HL-60 (cell line): ENCODE results near the gene MID1.

Source experiments
- DNase-seq, 2 experiments: peaks; one replicate each; pipeline ENCODE4 v3.0.0-alpha.2; 2010 to 2020; ENCODE audit warnings: low read depth in 1 of 2, low spot score in 1 of 2
- H3K27ac ChIP-seq: fragments of 250-450 bp; sonication (Bioruptor Pico); replicated peaks from 2 replicates; pipeline ENCODE4 v1.5.1; 2020; ENCODE audit warnings: mild to moderate bottlenecking, moderate library complexity
- H3K27me3 ChIP-seq: fragments of 250-450 bp; sonication (Bioruptor Pico); 2 replicates; pipeline ENCODE4 v1.5.1; 2021; ENCODE audit warnings: mild to moderate bottlenecking, moderate library complexity; ENCODE audit not compliant: insufficient read depth, poor library complexity, severe bottlenecking
- H3K4me3 ChIP-seq: replicated peaks from 2 replicates; pipeline ENCODE4 v1.5.1; 2011; ENCODE audit warnings: mild to moderate bottlenecking, control low read depth, low read length; ENCODE audit not compliant: insufficient read depth
- GABPA ChIP-seq: IDR thresholded peaks from 2 replicates; pipeline ENCODE4 v1.6.1; 2012; ENCODE audit warnings: low read depth
- POLR2AphosphoS5 ChIP-seq: IDR thresholded peaks from 2 replicates; pipeline ENCODE4 v1.6.1; 2012; ENCODE audit warnings: low read depth
- SPI1 ChIP-seq: IDR thresholded peaks from 2 replicates; pipeline ENCODE4 v1.6.1; 2012; ENCODE audit warnings: low read depth, mild to moderate bottlenecking, borderline replicate concordance
- TF ChIP-seq, protein P1 (sequence below): IDR thresholded peaks from one replicate; pipeline ENCODE4 v1.5.1; 2011; ENCODE audit warnings: low read length, control low read depth, inconsistent platforms; ENCODE audit not compliant: insufficient read depth
- TF ChIP-seq, protein P2 (sequence below): IDR thresholded peaks from 2 replicates; pipeline ENCODE4 v1.6.1; 2012; ENCODE audit warnings: low read depth; ENCODE audit not compliant: insufficient replicate concordance

MID1 gene

DNA sequence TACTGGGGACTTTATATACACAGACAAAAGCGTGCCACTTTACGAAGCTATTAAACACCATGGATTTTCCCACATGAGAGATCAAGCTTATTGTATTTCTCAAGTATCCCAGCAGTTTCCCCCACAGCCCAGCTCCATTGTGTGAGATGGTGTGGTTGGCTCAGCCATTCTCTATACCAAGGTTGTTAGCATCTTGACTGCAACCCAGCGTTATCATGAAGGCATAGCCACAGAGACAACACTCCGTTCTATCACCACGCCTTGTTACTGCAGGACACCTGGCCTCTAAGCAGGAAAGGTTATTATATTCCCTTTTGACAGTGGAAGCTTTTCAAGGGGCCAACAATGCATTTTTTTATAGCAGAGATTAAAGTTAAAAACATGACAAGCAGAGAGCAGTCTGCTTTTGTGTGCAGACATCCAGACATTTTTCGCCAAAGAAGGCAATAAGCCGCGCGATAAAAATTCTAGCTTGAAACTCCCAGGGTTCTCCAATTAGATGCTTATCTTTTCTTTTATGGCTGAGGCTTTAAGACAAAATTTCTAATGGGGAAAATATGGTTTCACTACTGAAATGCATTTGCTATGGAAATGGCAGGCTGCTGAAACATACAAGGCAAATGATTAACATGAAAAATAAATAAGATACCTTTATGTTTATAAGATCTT, 206.1 kb downstream of the MID1 start:
- no peak for DNase-seq
- TF ChIP-seq POLR2AphosphoS5: no peak
- no peak for TF ChIP-seq SPI1
- TF ChIP-seq, protein P1, sequence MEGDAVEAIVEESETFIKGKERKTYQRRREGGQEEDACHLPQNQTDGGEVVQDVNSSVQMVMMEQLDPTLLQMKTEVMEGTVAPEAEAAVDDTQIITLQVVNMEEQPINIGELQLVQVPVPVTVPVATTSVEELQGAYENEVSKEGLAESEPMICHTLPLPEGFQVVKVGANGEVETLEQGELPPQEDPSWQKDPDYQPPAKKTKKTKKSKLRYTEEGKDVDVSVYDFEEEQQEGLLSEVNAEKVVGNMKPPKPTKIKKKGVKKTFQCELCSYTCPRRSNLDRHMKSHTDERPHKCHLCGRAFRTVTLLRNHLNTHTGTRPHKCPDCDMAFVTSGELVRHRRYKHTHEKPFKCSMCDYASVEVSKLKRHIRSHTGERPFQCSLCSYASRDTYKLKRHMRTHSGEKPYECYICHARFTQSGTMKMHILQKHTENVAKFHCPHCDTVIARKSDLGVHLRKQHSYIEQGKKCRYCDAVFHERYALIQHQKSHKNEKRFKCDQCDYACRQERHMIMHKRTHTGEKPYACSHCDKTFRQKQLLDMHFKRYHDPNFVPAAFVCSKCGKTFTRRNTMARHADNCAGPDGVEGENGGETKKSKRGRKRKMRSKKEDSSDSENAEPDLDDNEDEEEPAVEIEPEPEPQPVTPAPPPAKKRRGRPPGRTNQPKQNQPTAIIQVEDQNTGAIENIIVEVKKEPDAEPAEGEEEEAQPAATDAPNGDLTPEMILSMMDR: no peak
- TF ChIP-seq, protein P2, sequence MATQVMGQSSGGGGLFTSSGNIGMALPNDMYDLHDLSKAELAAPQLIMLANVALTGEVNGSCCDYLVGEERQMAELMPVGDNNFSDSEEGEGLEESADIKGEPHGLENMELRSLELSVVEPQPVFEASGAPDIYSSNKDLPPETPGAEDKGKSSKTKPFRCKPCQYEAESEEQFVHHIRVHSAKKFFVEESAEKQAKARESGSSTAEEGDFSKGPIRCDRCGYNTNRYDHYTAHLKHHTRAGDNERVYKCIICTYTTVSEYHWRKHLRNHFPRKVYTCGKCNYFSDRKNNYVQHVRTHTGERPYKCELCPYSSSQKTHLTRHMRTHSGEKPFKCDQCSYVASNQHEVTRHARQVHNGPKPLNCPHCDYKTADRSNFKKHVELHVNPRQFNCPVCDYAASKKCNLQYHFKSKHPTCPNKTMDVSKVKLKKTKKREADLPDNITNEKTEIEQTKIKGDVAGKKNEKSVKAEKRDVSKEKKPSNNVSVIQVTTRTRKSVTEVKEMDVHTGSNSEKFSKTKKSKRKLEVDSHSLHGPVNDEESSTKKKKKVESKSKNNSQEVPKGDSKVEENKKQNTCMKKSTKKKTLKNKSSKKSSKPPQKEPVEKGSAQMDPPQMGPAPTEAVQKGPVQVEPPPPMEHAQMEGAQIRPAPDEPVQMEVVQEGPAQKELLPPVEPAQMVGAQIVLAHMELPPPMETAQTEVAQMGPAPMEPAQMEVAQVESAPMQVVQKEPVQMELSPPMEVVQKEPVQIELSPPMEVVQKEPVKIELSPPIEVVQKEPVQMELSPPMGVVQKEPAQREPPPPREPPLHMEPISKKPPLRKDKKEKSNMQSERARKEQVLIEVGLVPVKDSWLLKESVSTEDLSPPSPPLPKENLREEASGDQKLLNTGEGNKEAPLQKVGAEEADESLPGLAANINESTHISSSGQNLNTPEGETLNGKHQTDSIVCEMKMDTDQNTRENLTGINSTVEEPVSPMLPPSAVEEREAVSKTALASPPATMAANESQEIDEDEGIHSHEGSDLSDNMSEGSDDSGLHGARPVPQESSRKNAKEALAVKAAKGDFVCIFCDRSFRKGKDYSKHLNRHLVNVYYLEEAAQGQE: no peak
- TF ChIP-seq GABPA: no peak
- H3K4me3 ChIP-seq: no peak overlapping the region
- no peaks in the 10 kb centered on the region for H3K27me3 ChIP-seq
- H3K27ac ChIP-seq: no peak overlapping the region

DNA sequence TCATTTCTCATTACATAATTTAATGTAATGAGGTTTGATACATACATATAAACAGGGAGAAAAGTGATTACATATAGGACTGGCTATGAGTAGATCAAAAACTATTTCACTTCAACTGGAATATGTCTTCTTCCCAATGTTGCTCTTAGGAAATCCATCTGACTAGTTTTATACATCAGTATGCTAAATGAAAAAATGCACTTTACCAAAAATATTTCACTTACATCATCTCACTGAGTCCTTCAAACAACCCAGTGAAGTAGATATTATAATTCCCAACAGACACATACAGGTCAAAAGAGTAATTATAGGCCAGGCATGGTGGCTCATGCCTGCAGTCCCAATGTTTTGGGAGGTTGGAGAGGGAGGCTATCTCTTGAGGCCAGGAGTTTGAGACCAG, 215.9 kb downstream of the MID1 start:
- TF ChIP-seq, protein P1: no peak
- TF ChIP-seq GABPA (no peak), SPI1 (no peak), POLR2AphosphoS5 (no peak)
- TF ChIP-seq, protein P2: no peak
- Histone ChIP-seq H3K4me3 (no peak overlapping the region), H3K27ac (no peak overlapping the region), H3K27me3 (no peaks in the 10 kb centered on the region)
- DNase-seq: no peak

DNA sequence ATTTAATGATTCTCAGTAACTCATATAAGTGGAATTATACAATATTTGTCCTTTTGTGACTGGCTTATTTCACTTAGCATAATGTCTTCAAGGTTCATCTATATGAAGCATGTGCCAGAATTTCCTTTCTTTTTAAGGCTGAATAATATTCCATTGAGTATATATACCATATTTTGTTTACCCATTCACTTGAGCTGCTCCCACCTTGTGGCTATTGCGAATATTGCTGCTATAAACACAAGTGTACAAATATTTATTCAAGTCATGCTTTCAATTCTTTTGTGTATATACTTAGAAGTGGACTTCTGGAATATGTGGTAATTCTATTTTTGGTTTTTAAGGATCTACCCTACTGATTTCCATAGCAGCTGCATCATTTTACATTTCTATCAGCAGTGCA, 219.1 kb downstream of the MID1 start:
- no peak overlapping the region for H3K4me3 ChIP-seq
- DNase-seq: no peak
- TF ChIP-seq GABPA: no peak
- TF ChIP-seq POLR2AphosphoS5: no peak

DNA sequence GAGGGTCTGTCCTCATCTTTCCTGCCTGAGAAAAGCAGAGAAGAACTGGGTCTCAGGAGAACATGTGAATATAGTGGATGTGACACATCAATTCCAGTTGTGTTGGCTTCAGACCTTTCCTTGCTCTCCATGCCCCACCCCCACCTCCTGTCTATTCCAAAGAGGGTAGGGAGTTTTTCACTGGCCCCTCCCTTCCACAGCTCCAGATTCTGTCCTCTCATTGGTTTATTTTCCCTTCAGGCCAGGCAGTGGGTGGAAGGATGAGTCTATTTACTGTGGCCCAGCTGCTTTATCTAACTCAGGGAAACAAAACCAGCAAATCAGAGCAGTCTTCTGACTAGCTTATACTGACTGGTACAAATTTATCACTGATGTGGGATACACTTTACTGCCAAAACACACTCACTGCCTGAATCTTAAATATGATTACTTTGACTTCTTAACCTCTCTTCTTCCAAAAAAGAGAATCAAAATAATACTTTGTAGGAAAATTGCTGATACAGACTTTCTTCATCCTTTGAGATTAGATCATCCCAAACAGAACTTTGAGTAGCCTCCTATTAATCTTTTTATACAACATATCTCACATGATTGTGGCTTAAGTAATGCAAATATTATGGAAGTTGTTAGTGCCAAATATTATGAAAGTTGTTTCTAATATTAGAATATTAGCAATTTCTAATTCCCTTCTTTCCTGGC, 221.2 kb downstream of the MID1 start:
- Histone ChIP-seq H3K27me3 (no peaks in the 10 kb centered on the region), H3K4me3 (no peak overlapping the region), H3K27ac (no peak overlapping the region)
- no peak for TF ChIP-seq GABPA
- no peak for TF ChIP-seq POLR2AphosphoS5
- TF ChIP-seq, protein P2: no peak
- TF ChIP-seq, protein P1: no peak
- TF ChIP-seq SPI1: no peak
- no peak for DNase-seq

More for the DNA sequence above, 219.1 kb downstream of the MID1 start:
- Histone ChIP-seq H3K27me3 (no peaks in the 10 kb centered on the region), H3K27ac (no peak overlapping the region)
